Measurements from ENCODE around the gene SFRP4.

GRCh38 chr7:37912756-37913155 lies 3.9 kb downstream of the SFRP4 start:
- no peak for TF ChIP-seq SP1 (IDR thresholded peaks at IDR 0.05)
- TF ChIP-seq CTCF (IDR thresholded peaks at IDR 0.05; ENCODE audit: low read depth, low read length, missing input control) = no peak
- no peak for TF ChIP-seq RAD21 (IDR thresholded peaks at IDR 0.05)

All from liver (tissue), 3 donors.